Fibroblast of lung (primary cell): ENCODE results near the gene FBLN2. TPM values are rescaled to one million over a fixed set of nuclear protein-coding genes. Genes with fewer than 3 reads are reported as not detected.

ENCODE experiments used
- DNase-seq, 2 donors: peaks; one replicate each; pipeline versions ENCODE4 v3.0.0 to v3.0.0-alpha.2; 2010; ENCODE audit warnings: low read depth in 2 of 2
- H2AFZ ChIP-seq: 2 replicates; pipeline ENCODE4 v1.5.1; 2012; ENCODE audit warnings: low read length, control low read depth, inconsistent platforms
- H3K27ac ChIP-seq: 2 replicates; pipeline ENCODE4 v1.5.1; 2011; ENCODE audit warnings: low read length, control low read depth; ENCODE audit not compliant: insufficient read depth
- H3K27me3 ChIP-seq: 2 replicates; pipeline ENCODE4 v1.5.1; 2011; ENCODE audit warnings: mild to moderate bottlenecking, low read length; ENCODE audit not compliant: control insufficient read depth, insufficient read depth
- H3K36me3 ChIP-seq: 2 replicates; pipeline ENCODE4 v1.5.1; 2011; ENCODE audit warnings: low read length; ENCODE audit not compliant: control insufficient read depth, insufficient read depth
- H3K4me1 ChIP-seq: 2 replicates; pipeline ENCODE4 v1.5.1; 2011; ENCODE audit warnings: low read length; ENCODE audit not compliant: control insufficient read depth, insufficient read depth; ENCODE audit errors: extremely low read depth
- H3K4me2 ChIP-seq: 2 replicates; pipeline ENCODE4 v1.5.1; 2011; ENCODE audit warnings: low read length, control low read depth; ENCODE audit not compliant: insufficient read depth; ENCODE audit errors: extremely low read depth
- H3K4me3 ChIP-seq, 4 experiments: fragments of 200-600 bp in 1 of 4; sonication (generic) in 1 of 4; replicated peaks in 1 of 4; 2 replicates each; pipeline ENCODE4 v1.5.1; 2011 to 2016; ENCODE audit warnings: low read length in 4 of 4, low read depth in 3 of 4, mild to moderate bottlenecking in 3 of 4, control low read depth in 2 of 4, inconsistent platforms in 1 of 4, mixed read lengths in 1 of 4; ENCODE audit not compliant: insufficient read depth in 1 of 4; ENCODE audit errors: control extremely low read depth in 1 of 4
- H3K79me2 ChIP-seq: 2 replicates; pipeline ENCODE4 v1.5.1; 2012; ENCODE audit warnings: mild to moderate bottlenecking, low read length, inconsistent platforms; ENCODE audit not compliant: control insufficient read depth, insufficient read depth
- H3K9ac ChIP-seq: 2 replicates; pipeline ENCODE4 v1.5.1; 2011; ENCODE audit warnings: mild to moderate bottlenecking, low read length, control low read depth; ENCODE audit not compliant: insufficient read depth
- H3K9me3 ChIP-seq: 2 replicates; pipeline ENCODE4 v1.5.1; 2012; ENCODE audit warnings: low read depth, low read length; ENCODE audit not compliant: control insufficient read depth, insufficient read depth
- H4K20me1 ChIP-seq: 2 replicates; pipeline ENCODE4 v1.5.1; 2011; ENCODE audit warnings: low read length; ENCODE audit not compliant: control insufficient read depth, insufficient read depth; ENCODE audit errors: extremely low read depth
- EZH2 ChIP-seq: IDR thresholded peaks from 2 replicates; pipeline ENCODE4 v1.5.1; 2012; ENCODE audit warnings: low read length, control low read depth, mild to moderate bottlenecking; ENCODE audit errors: missing control alignments
- polyA plus RNA-seq, 2 donors: library from polyadenylated mRNA; depleted of rRNA in 1 of 2; stranded (reverse) in 1 of 2; unstranded in 1 of 2; fragments of >200 nt; gene quantifications; 2 replicates each; pipeline ENCODE4 v1.2.1, GENCODE V29; 2011 to 2012; ENCODE audit warnings: missing spikeins in 1 of 2
- total RNA-seq: library from RNA; depleted of rRNA; stranded (reverse); fragments of >200 nt; gene quantifications from 2 replicates; pipeline ENCODE4 v1.2.1, GENCODE V29; 2014
- TF ChIP-seq, protein P1 (sequence below), 2 donors: IDR thresholded peaks in 1 of 2; conservative IDR thresholded peaks in 1 of 2; 1 replicate in 1 of 2; 2 replicates in 1 of 2; pipeline ENCODE4 v1.5.1; 2011 to 2012; ENCODE audit warnings: low read length in 2 of 2, control low read depth in 1 of 2, inconsistent platforms in 1 of 2, low read depth in 1 of 2, mild to moderate bottlenecking in 1 of 2

Gene FBLN2
- total and polyA plus RNA-seq, 2 donors (not counting 1 experiment from before 2014, with no cell fraction given): 25.4 to 138 TPM

DNA sequence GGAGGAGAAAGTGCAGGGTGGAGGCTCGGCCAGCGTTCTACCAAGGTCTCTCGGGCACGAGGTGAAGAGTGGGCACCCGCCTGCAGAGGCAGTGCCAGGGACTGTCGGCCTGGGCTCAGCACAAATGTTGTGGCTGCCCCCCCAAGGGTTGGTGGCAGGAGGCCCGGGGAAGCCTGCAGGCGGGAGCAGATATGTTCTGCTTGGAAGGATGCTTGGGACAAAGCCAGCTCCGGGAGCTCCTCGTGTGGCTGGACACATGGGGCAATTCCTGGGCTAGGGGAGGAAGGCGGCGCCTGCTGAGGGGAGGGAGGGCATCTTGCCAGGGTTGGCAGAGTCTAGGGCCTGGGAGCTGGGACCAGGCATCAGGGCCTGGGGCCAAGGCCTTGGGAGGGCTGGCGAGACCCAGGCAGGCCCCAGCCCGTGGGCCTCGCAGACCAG is 30.4 kb upstream of the FBLN2 start:
- H3K9ac ChIP-seq: no peak overlapping the region
- H3K4me2 ChIP-seq: no peak overlapping the region
- H3K79me2 ChIP-seq: no peaks in the 10 kb centered on the region
- H3K27me3 ChIP-seq: no peaks in the 10 kb centered on the region
- DNase-seq: peak; percentile 44 to 57
- H2AFZ ChIP-seq: no peak overlapping the region
- no peaks in the 10 kb centered on the region for H4K20me1 ChIP-seq
- H3K4me3 ChIP-seq: no peak overlapping the region
- no peaks in the 10 kb centered on the region for H3K4me1 ChIP-seq
- H3K9me3 ChIP-seq: no peaks in the 10 kb centered on the region
- TF ChIP-seq, protein P1, sequence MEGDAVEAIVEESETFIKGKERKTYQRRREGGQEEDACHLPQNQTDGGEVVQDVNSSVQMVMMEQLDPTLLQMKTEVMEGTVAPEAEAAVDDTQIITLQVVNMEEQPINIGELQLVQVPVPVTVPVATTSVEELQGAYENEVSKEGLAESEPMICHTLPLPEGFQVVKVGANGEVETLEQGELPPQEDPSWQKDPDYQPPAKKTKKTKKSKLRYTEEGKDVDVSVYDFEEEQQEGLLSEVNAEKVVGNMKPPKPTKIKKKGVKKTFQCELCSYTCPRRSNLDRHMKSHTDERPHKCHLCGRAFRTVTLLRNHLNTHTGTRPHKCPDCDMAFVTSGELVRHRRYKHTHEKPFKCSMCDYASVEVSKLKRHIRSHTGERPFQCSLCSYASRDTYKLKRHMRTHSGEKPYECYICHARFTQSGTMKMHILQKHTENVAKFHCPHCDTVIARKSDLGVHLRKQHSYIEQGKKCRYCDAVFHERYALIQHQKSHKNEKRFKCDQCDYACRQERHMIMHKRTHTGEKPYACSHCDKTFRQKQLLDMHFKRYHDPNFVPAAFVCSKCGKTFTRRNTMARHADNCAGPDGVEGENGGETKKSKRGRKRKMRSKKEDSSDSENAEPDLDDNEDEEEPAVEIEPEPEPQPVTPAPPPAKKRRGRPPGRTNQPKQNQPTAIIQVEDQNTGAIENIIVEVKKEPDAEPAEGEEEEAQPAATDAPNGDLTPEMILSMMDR (conservative IDR thresholded peaks at IDR 0.05 in 1 of 2, IDR thresholded peaks at IDR 0.05 in 1 of 2; ENCODE audit: low read depth in 1 of 2, low read length in 2 of 2): no peak
- no peak for TF ChIP-seq EZH2
- H3K36me3 ChIP-seq: no peaks in the 10 kb centered on the region
- no peak overlapping the region for H3K27ac ChIP-seq

DNA sequence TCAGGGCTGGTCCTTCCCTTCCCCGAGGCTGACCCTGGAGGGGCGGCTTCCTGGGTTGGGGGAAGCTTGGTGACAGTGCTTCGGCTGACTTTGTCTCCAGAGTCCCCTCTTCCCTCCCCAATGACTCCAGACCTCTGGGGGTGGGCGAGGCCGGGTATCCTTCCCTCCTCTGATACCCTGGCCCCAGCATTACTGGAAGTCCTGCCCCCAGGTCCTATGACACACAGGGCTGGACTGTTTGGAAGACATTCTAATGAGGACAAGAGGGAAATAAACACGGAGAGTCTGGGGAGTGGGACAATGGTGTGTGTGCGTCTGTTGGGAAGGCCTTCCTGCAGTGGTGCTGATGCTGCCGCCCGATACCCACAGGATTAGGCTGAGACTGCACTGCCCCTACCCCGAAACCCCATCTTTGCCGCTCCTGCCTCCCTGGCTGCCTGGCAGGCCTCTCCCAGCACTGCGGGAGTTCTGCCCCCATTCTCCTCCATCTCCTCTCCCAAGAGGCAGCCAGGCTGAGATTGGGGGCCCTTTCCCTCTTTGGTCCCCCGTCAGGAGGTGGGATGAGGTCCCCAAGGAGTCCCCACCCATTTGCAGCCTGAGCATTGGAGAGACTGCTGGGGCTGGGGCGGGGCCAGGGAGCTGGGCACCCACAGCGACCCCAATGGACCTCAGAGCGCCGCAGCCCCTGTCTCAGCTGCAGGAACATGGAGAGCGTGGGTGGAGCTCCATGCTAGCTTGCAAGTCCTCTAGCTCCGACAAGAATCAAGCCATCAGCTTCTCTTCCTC is 29.7 kb upstream of the FBLN2 start:
- H3K27ac ChIP-seq: no peak overlapping the region
- TF ChIP-seq, protein P1 (conservative IDR thresholded peaks at IDR 0.05 in 1 of 2, IDR thresholded peaks at IDR 0.05 in 1 of 2; ENCODE audit: low read depth in 1 of 2, low read length in 2 of 2): no peak
- TF ChIP-seq EZH2: no peak
- no peak overlapping the region for H3K4me3 ChIP-seq
- no peaks in the 10 kb centered on the region for H3K27me3 ChIP-seq
- DNase-seq: no peak
- H3K9ac ChIP-seq: no peak overlapping the region
- no peak overlapping the region for H2AFZ ChIP-seq
- no peaks in the 10 kb centered on the region for H3K79me2 ChIP-seq
- no peaks in the 10 kb centered on the region for H4K20me1 ChIP-seq
- no peaks in the 10 kb centered on the region for H3K9me3 ChIP-seq
- H3K4me2 ChIP-seq: no peak overlapping the region
- H3K4me1 ChIP-seq: no peaks in the 10 kb centered on the region
- H3K36me3 ChIP-seq: no peaks in the 10 kb centered on the region

DNA sequence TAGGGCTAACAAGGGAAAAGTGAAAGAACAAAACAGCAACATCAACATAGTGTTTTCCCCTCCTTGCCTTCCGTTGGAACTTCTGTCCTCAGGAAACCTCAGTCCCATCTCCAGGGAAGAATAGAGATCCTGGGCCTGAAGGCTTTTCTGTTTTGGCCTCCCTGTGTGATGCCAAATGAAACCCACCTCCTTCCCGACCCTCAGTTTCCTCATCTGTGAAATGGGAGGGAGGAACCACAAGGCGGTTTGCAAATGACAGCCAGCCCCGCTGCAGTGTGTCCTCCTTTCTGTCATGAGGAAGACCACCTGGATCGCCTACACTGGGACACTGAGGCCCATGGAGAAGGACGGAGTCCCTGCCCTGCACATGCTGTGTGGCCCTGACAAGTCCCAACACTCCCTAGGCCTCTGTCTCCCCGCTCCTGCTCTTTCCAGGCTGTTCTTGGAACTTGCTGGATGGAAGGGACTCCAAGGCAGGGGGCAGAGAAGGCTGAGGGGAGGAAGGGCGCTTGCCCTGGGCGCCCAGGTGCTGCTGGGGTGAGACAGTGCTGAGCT is 28.5 kb upstream of the FBLN2 start:
- Histone ChIP-seq H3K9me3 (no peaks in the 10 kb centered on the region), H3K9ac (no peak overlapping the region), H3K27me3 (no peaks in the 10 kb centered on the region), H3K4me2 (no peak overlapping the region), H2AFZ (no peak overlapping the region), H4K20me1 (no peaks in the 10 kb centered on the region), H3K79me2 (no peaks in the 10 kb centered on the region), H3K36me3 (no peaks in the 10 kb centered on the region), H3K4me1 (no peaks in the 10 kb centered on the region), H3K4me3 (no peak overlapping the region), H3K27ac (no peak overlapping the region)
- no peak for TF ChIP-seq EZH2
- TF ChIP-seq, protein P1 (conservative IDR thresholded peaks at IDR 0.05 in 1 of 2, IDR thresholded peaks at IDR 0.05 in 1 of 2; ENCODE audit: low read depth in 1 of 2, low read length in 2 of 2): no peak
- no peak for DNase-seq
